Type B pancreatic cell (in vitro differentiated cells): Measurements from ENCODE around the gene PLSCR1. TPM values are rescaled to one million over a fixed set of nuclear protein-coding genes. Genes with fewer than 3 reads are reported as not detected.

Experiments
- DNase-seq: peaks from one replicate; pipeline ENCODE4 v3.0.0; 2021; ENCODE audit warnings: mixed read lengths; ENCODE audit not compliant: unreplicated experiment; ENCODE audit errors: extremely low spot score
- H3K27ac Mint-ChIP-seq: 2 replicates; pipeline ENCODE4 v1.8.0; 2021; ENCODE audit warnings: mild to moderate bottlenecking, mixed read lengths
- H3K27me3 Mint-ChIP-seq: 2 replicates; pipeline ENCODE4 v1.8.0; 2021; ENCODE audit warnings: mixed read lengths
- H3K36me3 Mint-ChIP-seq: 2 replicates; pipeline ENCODE4 v1.8.0; 2021; ENCODE audit warnings: mixed read lengths
- H3K4me1 Mint-ChIP-seq: one replicate; pipeline ENCODE4 v1.8.0; 2021; ENCODE audit warnings: mixed read lengths; ENCODE audit not compliant: unreplicated experiment
- H3K4me3 Mint-ChIP-seq: 2 replicates; pipeline ENCODE4 v1.8.0; 2021; ENCODE audit warnings: mild to moderate bottlenecking, mixed read lengths
- H3K9me3 Mint-ChIP-seq: 2 replicates; pipeline ENCODE4 v1.8.0; 2021; ENCODE audit warnings: mixed read lengths
- CTCF ChIP-seq: fragments of 200-600 bp; sonication (generic); conservative IDR thresholded peaks from 2 replicates; pipeline ENCODE4 v1.5.0; 2021; ENCODE audit warnings: antibody characterized with exemption, mild to moderate bottlenecking
- total RNA-seq: library from RNA; stranded (reverse); gene quantifications from 2 replicates; pipeline ENCODE4 v1.2.1, GENCODE V29; 2021; ENCODE audit warnings: low replicate concordance

The PLSCR1 gene
- total RNA-seq, 1 donor from 2014 or later: 51.5 TPM

DNA sequence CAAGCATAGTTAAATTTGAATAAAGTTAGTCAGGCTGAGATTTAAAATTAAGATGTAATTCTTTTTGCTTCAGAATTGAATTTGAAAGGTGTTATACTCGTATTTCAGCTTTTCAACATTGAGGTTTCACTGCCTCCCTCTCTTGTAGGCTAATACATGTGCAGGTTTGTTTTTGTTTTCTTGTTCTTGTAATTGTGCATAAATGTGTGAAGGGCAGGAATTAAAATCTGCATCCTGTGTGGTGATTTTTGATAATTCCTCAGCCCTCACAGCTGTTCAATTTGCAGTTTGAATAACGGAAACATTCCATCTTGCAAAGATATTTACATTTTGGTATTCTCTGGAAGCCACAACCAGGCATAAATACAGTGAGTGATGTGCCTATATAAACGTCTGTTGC lies 24.9 kb upstream of the PLSCR1 start:
- no peak for DNase-seq
- Mint-ChIP-seq H3K4me1 (no peaks in the 10 kb centered on the region), H3K27me3 (no peaks in the 10 kb centered on the region), H3K4me3 (no peak overlapping the region), H3K36me3 (no peaks in the 10 kb centered on the region), H3K9me3 (no peaks in the 10 kb centered on the region), H3K27ac (no peak overlapping the region)
- no peak for TF ChIP-seq CTCF

GRCh38 chr3:146566138-146566537 lies 21.7 kb upstream of the PLSCR1 start:
- TF ChIP-seq CTCF: no peak
- Mint-ChIP-seq H3K27ac (no peak overlapping the region), H3K36me3 (no peaks in the 10 kb centered on the region), H3K9me3 (no peaks in the 10 kb centered on the region), H3K27me3 (no peaks in the 10 kb centered on the region), H3K4me3 (no peak overlapping the region), H3K4me1 (no peaks in the 10 kb centered on the region)
- no peak for DNase-seq

DNA sequence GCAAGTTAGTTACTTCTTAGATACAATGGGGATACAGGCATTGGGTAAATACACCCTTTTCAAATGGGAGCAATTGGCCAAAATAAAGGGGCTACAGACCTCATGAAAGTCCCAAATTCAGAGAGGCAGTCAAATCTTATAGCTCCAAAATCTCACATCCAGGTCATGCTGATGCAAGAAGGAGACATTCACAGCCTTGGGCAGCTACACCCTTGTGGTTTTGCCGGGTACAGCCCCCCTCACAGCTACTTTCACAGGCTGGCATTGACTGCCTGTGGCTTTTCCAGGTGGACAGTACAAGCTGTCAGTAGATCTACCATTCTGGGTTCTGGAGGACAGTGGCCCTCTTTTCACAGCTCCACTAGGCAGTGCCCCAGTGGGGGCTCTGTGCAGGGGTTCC lies 17.5 kb upstream of the PLSCR1 start:
- no peak overlapping the region for H3K27ac Mint-ChIP-seq
- H3K27me3 Mint-ChIP-seq: no peaks in the 10 kb centered on the region
- DNase-seq: no peak
- H3K36me3 Mint-ChIP-seq: no peaks in the 10 kb centered on the region
- H3K4me1 Mint-ChIP-seq: no peaks in the 10 kb centered on the region
- no peaks in the 10 kb centered on the region for H3K9me3 Mint-ChIP-seq
- H3K4me3 Mint-ChIP-seq: no peak overlapping the region
- no peak for TF ChIP-seq CTCF

- TF ChIP-seq CTCF: no peak
- Mint-ChIP-seq H3K36me3 (no peaks in the 10 kb centered on the region), H3K4me1 (no peaks in the 10 kb centered on the region), H3K27ac (no peak overlapping the region), H3K9me3 (no peaks in the 10 kb centered on the region), H3K27me3 (no peaks in the 10 kb centered on the region), H3K4me3 (no peak overlapping the region)
- DNase-seq: no peak
These were observed 17.1 kb upstream of the PLSCR1 start for GRCh38 chr3:146561463-146561862.

DNA sequence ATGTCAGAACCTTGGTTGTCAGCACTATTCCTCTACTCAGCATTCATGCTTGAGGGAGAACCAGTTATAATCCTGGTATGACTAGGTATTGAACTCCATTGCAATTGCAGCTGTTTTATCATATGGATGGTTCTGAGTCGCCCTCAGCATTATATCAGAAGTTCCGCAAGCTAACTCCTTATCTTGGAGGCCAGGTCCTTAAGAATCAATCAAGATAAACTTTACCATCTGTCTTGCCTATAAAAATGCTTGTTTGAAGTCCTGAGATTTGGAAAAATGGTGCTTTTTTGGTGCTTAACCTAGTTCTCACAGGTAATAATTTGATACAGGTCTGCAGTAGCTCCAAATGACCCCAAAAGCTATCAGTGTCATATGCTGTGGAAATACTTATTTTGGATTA lies 16.3 kb upstream of the PLSCR1 start:
- no peak for DNase-seq
- TF ChIP-seq CTCF: no peak
- no peaks in the 10 kb centered on the region for H3K9me3 Mint-ChIP-seq
- H3K4me3 Mint-ChIP-seq: no peak overlapping the region
- H3K4me1 Mint-ChIP-seq: no peaks in the 10 kb centered on the region
- H3K36me3 Mint-ChIP-seq: no peaks in the 10 kb centered on the region
- no peaks in the 10 kb centered on the region for H3K27me3 Mint-ChIP-seq
- H3K27ac Mint-ChIP-seq: no peak overlapping the region

DNA sequence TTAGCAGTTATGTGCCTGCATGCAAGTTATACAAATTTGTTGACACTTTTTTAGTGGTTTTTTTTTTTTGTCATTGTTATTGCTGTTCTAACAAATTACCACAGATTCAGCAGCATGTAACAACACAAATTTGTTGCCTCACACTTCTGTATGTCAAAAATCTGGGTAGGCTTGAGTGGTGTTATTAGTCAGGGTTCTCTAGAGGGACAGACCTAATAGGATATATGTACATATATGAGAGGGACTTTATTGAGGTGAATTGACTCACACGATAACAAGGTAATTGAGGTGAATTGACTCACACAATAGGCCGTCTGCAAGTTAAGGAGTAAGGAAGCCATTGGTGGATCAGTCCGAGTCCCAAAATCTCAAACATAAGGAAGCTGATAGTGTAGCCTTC lies 15.0 kb upstream of the PLSCR1 start:
- Mint-ChIP-seq H3K9me3 (no peaks in the 10 kb centered on the region), H3K27ac (no peak overlapping the region), H3K4me1 (no peaks in the 10 kb centered on the region), H3K27me3 (no peaks in the 10 kb centered on the region), H3K4me3 (no peak overlapping the region), H3K36me3 (no peaks in the 10 kb centered on the region)
- no peak for TF ChIP-seq CTCF
- DNase-seq: no peak
